Smooth muscle cell (in vitro differentiated cells): ENCODE data around the gene PAQR8. TPM values are rescaled to one million over a fixed set of nuclear protein-coding genes. Genes with fewer than 3 reads are reported as not detected.

Experiments used
- DNase-seq: peaks from one replicate; lab custom pipeline; 2025; ENCODE audit not compliant: unreplicated experiment; lab: John Stamatoyannopoulos, UW
- H2AFZ ChIP-seq: fragments of 200-600 bp; sonication (generic); 2 replicates; pipeline ENCODE4 v1.6.0; 2016; ENCODE audit warnings: antibody characterized with exemption, low read depth, mild to moderate bottlenecking
- H3F3A ChIP-seq: fragments of 200-600 bp; sonication (generic); 2 replicates; pipeline ENCODE4 v1.6.0; 2017; ENCODE audit warnings: antibody characterized with exemption, low read depth
- H3K27ac ChIP-seq: fragments of 200-600 bp; sonication (generic); 2 replicates; pipeline ENCODE4 v1.5.1; 2016; ENCODE audit warnings: low read depth, mild to moderate bottlenecking
- H3K27me3 ChIP-seq: fragments of 200-600 bp; sonication (generic); 2 replicates; pipeline ENCODE4 v1.6.1; 2016; ENCODE audit warnings: low read depth, mild to moderate bottlenecking
- H3K36me3 ChIP-seq: fragments of 200-600 bp; sonication (generic); 2 replicates; pipeline ENCODE4 v1.5.1; 2016; ENCODE audit warnings: low read depth
- H3K4me1 ChIP-seq: fragments of 200-600 bp; sonication (generic); 2 replicates; pipeline ENCODE4 v1.5.1; 2016; ENCODE audit warnings: low read depth
- H3K4me2 ChIP-seq: fragments of 200-600 bp; sonication (generic); 2 replicates; pipeline ENCODE4 v1.6.0; 2016; ENCODE audit warnings: mild to moderate bottlenecking
- H3K4me3 ChIP-seq: fragments of 200-600 bp; sonication (generic); 2 replicates; pipeline ENCODE4 v1.5.1; 2016; ENCODE audit warnings: mild to moderate bottlenecking
- H3K79me2 ChIP-seq: fragments of 200-600 bp; sonication (generic); 2 replicates; pipeline ENCODE4 v1.6.0; 2016; ENCODE audit warnings: low read depth, mild to moderate bottlenecking
- H3K9ac ChIP-seq: fragments of 200-600 bp; sonication (generic); 2 replicates; pipeline ENCODE4 v1.6.0; 2016; ENCODE audit warnings: low read depth
- H3K9me3 ChIP-seq: fragments of 200-600 bp; sonication (generic); replicated peaks from 2 replicates; pipeline ENCODE4 v1.5.1; 2016; ENCODE audit warnings: low read depth
- H4K20me1 ChIP-seq: fragments of 200-600 bp; sonication (generic); 2 replicates; pipeline ENCODE4 v1.6.0; 2016; ENCODE audit warnings: low read depth
- WGBS: methylation state at CpG from one replicate; pipeline ENCODE4 v1.1.7; 2016; ENCODE audit warnings: low lambda C conversion rate; 5-methylcytosine and 5-hydroxymethylcytosine counted together
- polyA plus RNA-seq: library from polyadenylated mRNA; unstranded; fragments of >200 nt; fragmentation: Nextera tagmentation; extraction: Ambion mirVana; gene quantifications from 2 replicates; pipeline ENCODE4 v1.2.1, GENCODE V29; 2016
- total RNA-seq: library from RNA; depleted of rRNA; stranded (reverse); fragments of >200 nt; gene quantifications from 2 replicates; pipeline ENCODE4 v1.2.3, GENCODE V29; 2014
- TF ChIP-seq, protein P1 (sequence below): fragments of 200-600 bp; sonication (generic); IDR thresholded peaks from 2 replicates; pipeline ENCODE4 v1.5.1; 2017; ENCODE audit warnings: borderline replicate concordance, mild to moderate bottlenecking, antibody characterized with exemption; ENCODE audit not compliant: insufficient read depth, poor library complexity, severe bottlenecking

Gene PAQR8
- total and polyA plus RNA-seq, 2 experiments from 2014 or later, result 4.3 to 6.1 TPM

DNA sequence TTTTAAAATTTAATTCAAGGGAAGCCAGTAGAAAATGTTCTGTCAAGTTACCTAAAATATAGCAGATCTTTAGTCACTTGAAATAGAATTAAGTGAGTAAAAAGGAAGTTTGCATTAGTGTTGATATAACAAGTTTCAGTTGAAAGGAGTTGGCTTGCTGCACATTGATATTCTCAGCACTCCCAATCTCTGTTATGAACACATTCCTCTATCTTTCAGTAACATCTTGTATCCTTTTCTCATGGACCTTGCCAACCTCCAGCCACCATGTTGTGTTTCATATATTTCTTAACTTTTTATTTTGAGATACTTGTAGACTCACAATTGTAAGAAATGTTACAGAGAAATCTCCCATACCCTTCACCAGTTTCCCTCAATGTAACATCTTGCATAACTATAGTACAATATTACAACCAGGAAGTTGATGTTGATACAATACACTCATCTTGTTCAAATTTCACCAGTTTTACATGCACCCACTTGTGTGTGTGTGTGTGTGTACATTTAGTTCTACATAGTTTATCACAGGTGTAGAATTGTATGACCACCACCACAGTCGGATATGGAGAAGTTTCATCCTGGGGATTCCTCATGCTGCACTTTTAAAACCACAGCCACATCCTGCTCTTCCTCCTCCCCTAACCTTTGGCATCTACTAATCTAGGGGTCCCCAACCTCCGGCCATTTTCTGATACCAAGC, 20.2 kb upstream of the PAQR8 start:
- Histone ChIP-seq H3K4me1 (no peaks in the 10 kb centered on the region), H3K27ac (no peak overlapping the region), H3K9ac (no peak overlapping the region), H3K4me2 (no peak overlapping the region), H4K20me1 (no peaks in the 10 kb centered on the region), H3K79me2 (no peaks in the 10 kb centered on the region), H3K27me3 (no peaks in the 10 kb centered on the region), H3K36me3 (no peaks in the 10 kb centered on the region), H2AFZ (no peak overlapping the region), H3K9me3 (no peaks in the 10 kb centered on the region), H3K4me3 (no peak overlapping the region), H3F3A (peaks cover 10% of the 10 kb centered on the region)
- WGBS, result 95% methylated on average over 2 of the region's 2 CpGs
- TF ChIP-seq, protein P1, sequence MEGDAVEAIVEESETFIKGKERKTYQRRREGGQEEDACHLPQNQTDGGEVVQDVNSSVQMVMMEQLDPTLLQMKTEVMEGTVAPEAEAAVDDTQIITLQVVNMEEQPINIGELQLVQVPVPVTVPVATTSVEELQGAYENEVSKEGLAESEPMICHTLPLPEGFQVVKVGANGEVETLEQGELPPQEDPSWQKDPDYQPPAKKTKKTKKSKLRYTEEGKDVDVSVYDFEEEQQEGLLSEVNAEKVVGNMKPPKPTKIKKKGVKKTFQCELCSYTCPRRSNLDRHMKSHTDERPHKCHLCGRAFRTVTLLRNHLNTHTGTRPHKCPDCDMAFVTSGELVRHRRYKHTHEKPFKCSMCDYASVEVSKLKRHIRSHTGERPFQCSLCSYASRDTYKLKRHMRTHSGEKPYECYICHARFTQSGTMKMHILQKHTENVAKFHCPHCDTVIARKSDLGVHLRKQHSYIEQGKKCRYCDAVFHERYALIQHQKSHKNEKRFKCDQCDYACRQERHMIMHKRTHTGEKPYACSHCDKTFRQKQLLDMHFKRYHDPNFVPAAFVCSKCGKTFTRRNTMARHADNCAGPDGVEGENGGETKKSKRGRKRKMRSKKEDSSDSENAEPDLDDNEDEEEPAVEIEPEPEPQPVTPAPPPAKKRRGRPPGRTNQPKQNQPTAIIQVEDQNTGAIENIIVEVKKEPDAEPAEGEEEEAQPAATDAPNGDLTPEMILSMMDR, result no peak
- DNase-seq, result no peak

DNA sequence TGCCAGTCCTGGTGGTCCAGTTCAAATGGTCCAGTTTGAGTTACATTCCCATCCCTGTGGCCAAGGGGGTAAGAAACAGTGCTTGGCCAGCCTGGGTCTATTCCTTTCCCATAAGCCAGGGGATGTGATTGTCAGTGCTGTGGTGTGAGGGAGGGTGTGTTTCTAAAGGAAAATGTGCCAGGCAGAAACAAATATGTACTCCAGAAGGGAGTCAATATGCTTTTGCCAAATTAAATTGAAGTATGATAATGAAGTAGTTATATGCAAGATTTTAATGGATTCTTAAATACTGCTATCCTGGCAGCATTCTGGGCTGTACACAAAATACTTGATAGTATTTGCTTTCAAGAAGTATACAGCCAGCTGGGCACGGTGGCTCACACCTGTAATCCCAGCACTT, 16.6 kb upstream of the PAQR8 start:
- Histone ChIP-seq H3K4me2 (no peak overlapping the region), H3K9ac (no peak overlapping the region), H2AFZ (no peak overlapping the region), H4K20me1 (no peaks in the 10 kb centered on the region), H3K27me3 (no peaks in the 10 kb centered on the region), H3F3A (peaks cover 5% of the 10 kb centered on the region), H3K36me3 (no peaks in the 10 kb centered on the region), H3K4me1 (no peaks in the 10 kb centered on the region), H3K27ac (no peak overlapping the region), H3K4me3 (no peak overlapping the region), H3K79me2 (no peaks in the 10 kb centered on the region), H3K9me3 (no peaks in the 10 kb centered on the region)
- DNase-seq, result no peak
- TF ChIP-seq, protein P1, result no peak
- WGBS, result 96% methylated on average over 1 of the region's 1 CpG

- H3K4me1 ChIP-seq, result no peaks in the 10 kb centered on the region
- no peaks in the 10 kb centered on the region for H3K79me2 ChIP-seq
- H3K4me2 ChIP-seq, result no peak overlapping the region
- no peak overlapping the region for H3K9ac ChIP-seq
- no peaks in the 10 kb centered on the region for H3K9me3 ChIP-seq
- no peak for DNase-seq
- no peak overlapping the region for H3K4me3 ChIP-seq
- H4K20me1 ChIP-seq, result no peaks in the 10 kb centered on the region
- H3F3A ChIP-seq, result no peaks in the 10 kb centered on the region
- no peak overlapping the region for H2AFZ ChIP-seq
- H3K36me3 ChIP-seq, result no peaks in the 10 kb centered on the region
- no peaks in the 10 kb centered on the region for H3K27me3 ChIP-seq
- 83% methylated on average over 2 of the region's 2 CpGs for WGBS
- H3K27ac ChIP-seq, result no peak overlapping the region
- TF ChIP-seq, protein P1, result no peak
Measured at GRCh38 chr6:52346503-52346902, 15.4 kb upstream of the PAQR8 start.

GRCh38 chr6:52347818-52348217, 14.1 kb upstream of the PAQR8 start:
- Histone ChIP-seq H3K9ac (no peak overlapping the region), H2AFZ (no peak overlapping the region), H3K27me3 (no peaks in the 10 kb centered on the region), H3K27ac (no peak overlapping the region), H3K79me2 (no peaks in the 10 kb centered on the region), H3F3A (peaks cover under 1% of the 10 kb centered on the region), H3K36me3 (no peaks in the 10 kb centered on the region), H3K4me2 (no peak overlapping the region), H3K4me1 (peaks cover 2% of the 10 kb centered on the region), H3K9me3 (no peaks in the 10 kb centered on the region), H4K20me1 (no peaks in the 10 kb centered on the region), H3K4me3 (no peak overlapping the region)
- 56% methylated on average over 1 of the region's 1 CpG for WGBS
- DNase-seq, result no peak
- TF ChIP-seq, protein P1, result no peak
